Thyroid gland (tissue), 4 donors: Measurements from ENCODE around the gene DCDC2.

ENCODE experiments used
- POLR2A ChIP-seq, 2 donors: fragments of 450-650 bp; IDR thresholded peaks; one replicate each; pipeline ENCODE4 v1.6.1; 2017; ENCODE audit warnings: antibody characterized with exemption in 2 of 2, mild to moderate bottlenecking in 2 of 2, moderate library complexity in 1 of 2
- TF ChIP-seq, protein P1 (sequence below), 6 experiments: fragments of 200-600 bp in 3 of 6; fragments of 450-650 bp in 3 of 6; sonication (generic) in 3 of 6; IDR thresholded peaks; one replicate each; pipeline ENCODE4 v1.5.1; 2016 to 2019; ENCODE audit warnings: antibody characterized with exemption in 6 of 6, mild to moderate bottlenecking in 2 of 6, inconsistent platforms in 1 of 6, moderate library complexity in 1 of 6

DNA sequence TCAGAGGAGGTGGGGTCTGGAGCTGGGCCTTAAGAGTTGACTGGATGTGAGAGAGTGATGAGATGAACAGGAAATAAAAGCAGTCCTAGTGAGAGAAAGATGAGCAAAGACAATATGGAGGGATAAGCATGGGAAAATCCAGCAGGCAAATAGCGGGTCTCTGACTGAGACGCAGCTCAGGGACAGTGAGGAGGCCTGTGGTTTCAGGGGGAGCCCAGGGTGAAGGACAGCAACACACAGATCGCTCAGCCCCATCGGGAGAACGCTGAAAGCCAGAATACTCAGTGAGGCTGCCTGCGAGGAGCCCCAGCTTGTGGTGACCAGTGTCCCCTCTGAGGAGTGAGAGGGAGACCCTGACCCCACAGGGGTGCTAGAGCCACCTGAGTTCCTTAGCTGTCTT lies 16.8 kb upstream of the DCDC2 start:
- TF ChIP-seq POLR2A (IDR thresholded peaks at IDR 0.05): no peak
- TF ChIP-seq, protein P1, sequence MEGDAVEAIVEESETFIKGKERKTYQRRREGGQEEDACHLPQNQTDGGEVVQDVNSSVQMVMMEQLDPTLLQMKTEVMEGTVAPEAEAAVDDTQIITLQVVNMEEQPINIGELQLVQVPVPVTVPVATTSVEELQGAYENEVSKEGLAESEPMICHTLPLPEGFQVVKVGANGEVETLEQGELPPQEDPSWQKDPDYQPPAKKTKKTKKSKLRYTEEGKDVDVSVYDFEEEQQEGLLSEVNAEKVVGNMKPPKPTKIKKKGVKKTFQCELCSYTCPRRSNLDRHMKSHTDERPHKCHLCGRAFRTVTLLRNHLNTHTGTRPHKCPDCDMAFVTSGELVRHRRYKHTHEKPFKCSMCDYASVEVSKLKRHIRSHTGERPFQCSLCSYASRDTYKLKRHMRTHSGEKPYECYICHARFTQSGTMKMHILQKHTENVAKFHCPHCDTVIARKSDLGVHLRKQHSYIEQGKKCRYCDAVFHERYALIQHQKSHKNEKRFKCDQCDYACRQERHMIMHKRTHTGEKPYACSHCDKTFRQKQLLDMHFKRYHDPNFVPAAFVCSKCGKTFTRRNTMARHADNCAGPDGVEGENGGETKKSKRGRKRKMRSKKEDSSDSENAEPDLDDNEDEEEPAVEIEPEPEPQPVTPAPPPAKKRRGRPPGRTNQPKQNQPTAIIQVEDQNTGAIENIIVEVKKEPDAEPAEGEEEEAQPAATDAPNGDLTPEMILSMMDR (IDR thresholded peaks at IDR 0.05): no peak
